GM12873 (cell line): ENCODE results near the gene CLCN2.

ENCODE experiments used
- CTCF ChIP-seq: IDR thresholded peaks from 2 replicates; pipeline ENCODE4 v1.5.1; 2012; ENCODE audit warnings: low read depth, mild to moderate bottlenecking, moderate library complexity, low read length, control low read depth; ENCODE audit not compliant: insufficient read depth; ENCODE audit errors: missing control alignments

CLCN2 gene

DNA sequence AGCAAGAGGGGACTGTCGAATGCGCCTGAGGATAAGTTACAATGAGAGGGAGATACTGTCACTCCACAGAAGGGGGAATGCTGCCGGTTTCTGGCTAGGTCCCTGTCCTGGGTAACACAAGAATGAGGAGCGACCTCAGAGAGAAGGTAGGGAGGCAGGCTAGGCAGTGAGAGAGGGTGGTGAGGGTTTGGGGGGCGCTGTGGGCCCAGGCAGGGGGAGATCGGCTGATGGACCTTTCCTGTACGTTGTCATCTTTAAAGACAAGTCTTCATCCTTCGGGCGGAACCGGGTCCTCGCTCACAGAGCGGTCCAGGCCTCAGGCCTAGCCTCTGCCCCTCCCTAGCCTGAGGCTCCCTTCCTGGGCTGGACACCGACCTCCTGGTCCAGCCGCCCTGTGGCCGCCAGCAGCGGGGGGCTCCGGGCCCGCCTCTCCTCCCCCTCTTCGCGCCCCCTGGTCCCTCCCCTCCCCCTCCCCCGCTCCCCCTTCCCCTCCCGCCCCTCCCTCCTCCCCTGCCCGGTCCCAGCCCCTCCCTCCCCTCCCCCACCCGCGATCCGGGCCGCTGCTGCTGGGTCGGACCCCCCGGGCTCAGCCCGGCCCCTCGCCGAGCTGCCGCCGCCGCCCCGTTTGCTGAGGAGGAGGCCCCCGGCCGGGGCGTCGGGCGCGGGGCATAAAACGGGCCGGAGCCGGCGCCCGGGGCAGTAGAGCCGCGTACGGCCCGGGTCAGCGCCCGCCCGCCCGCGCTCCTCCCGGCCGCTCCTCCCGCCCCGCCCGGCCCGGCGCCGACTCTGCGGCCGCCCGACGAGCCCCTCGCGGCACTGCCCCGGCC lies 18.2 kb upstream of the CLCN2 start, which contains the start of gene CHRD:
Gene CHRD (plus strand): TSS at position 697 of the 827 bp plus-strand sequence. CDS start 265 bp downstream, outside the sequence.
- no peak for TF ChIP-seq CTCF

- no peak for TF ChIP-seq CTCF
These were observed 17.4 kb upstream of the CLCN2 start for GRCh38 chr3:184378651-184379357.

DNA sequence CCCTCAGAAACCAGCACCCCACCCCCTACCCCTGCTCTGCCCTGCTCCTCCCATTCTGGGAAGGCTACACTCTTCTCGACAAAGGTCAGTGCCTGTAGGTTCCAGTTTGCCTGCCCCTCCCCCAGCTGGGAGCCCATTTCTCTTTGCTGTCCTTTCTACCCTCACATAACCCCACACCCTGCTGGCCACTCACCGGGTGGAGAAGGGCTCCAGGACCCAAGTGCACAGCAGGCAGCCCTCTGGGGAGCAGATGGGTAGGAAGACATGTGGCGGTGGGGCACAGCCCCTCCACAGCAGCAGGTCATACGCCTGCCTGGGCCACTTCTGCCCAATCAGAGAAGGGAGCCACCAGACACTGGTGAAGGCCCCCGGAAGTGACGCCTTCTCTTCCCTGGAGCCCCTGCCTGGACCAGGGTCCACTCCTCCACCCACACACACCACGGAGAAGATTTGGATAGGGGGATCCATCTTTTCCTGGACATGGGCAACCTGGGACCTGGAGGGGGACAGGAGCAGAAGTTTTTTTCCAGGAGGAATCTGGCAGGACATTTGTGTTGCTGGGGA lies 16.6 kb upstream of the CLCN2 start, which contains the start of gene THPO:
Gene THPO (minus strand): TSS at position 326 of the 564 bp plus-strand sequence. CDS start 1,948 bp downstream, outside the sequence.
- TF ChIP-seq CTCF = no peak

DNA sequence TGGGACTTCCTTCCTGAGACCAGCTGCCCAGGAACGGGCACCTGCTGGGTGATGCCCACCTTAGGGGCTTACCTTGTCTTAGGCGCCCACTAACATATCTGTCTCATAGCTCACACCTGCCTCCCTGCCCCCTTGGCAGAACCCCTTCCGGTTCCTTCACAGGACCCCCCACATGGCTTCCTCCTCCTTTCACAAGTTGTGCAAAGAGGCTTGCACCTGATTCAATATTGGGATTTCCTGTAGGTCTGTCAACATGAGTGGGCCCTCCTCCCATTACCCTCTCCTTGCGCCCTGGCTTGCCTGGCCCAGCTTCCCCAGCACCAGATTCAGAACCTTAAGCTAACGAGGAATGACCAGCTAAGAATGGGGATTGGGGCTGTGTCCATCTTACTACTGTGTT lies 16.0 kb upstream of the CLCN2 start:
- TF ChIP-seq CTCF = no peak

- no peak for TF ChIP-seq CTCF
These were observed 14.5 kb upstream of the CLCN2 start for GRCh38 chr3:184375747-184376461.

DNA sequence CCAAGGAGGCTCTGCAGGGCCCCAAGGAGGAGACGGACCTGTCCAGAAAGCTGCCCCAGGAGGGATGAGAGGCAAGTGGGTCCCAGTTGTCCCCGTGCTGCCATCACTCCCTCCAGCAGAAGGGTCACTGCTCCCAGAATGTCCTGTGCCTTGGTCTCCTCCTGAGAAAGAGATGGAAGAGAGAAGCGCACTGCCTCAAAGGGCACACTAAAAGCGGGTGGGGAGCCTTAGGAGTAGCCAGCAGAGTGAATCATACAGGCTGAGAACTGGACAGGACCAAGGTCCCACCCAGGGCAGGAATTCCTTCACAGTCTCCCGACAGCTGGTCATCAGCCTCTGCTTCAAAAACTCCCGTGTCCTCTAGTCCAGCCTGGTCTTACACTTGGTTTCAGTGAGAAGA lies 12.0 kb upstream of the CLCN2 start:
- no peak for TF ChIP-seq CTCF
